ENCODE results near the gene MPP7. TPM values are rescaled to one million over a fixed set of nuclear protein-coding genes. Genes with fewer than 3 reads are reported as not detected.

MPP7 gene
- total and polyA plus RNA-seq, 12 donors: 1.7 to 12.0 (median 5.9) TPM

GRCh38 chr10:28253169-28253785 is 49.6 kb downstream of the MPP7 start:
- intact Hi-C loops (cut with DNase I): loop anchor here in 1 of 2 donors (2.0 kb wide), 1 partner anchor 128 kb away; no protein-coding TSS in a partner anchor
- Histone ChIP-seq H3K9me3 (replicated peaks in 1 of 3) (no peaks in the 10 kb centered on the region), H3K27ac (no peak overlapping the region), H3K27me3 (no peaks in the 10 kb centered on the region), H3K4me1 (replicated peaks in 1 of 2) (peaks cover 0 to 10% of the 10 kb centered on the region in 2 donors), H3K36me3 (replicated peaks in 1 of 2) (no peaks in the 10 kb centered on the region), H3K4me3 (no peak overlapping the region)
- no peak for TF ChIP-seq CTCF (IDR thresholded peaks at IDR 0.05)
- no peak for TF ChIP-seq POLR2A (IDR thresholded peaks at IDR 0.05)
- 79 to 90% (median 85%) methylated on average over 11 of the region's 11 CpGs for WGBS, 4 donors
- no peak for DNase-seq

Small RNAs within 50 kb of the gene (microRNA-seq; reads per million reads assigned to microRNA genes)
- 0 reads per million in 3 donors for gene MIR8086

Small RNAs within 50 kb of the gene (small RNA-seq; reads per million reads assigned to genes)
- 0 reads per million in 2 donors for gene MIR8086

Other genes starting within 250 kb of the MPP7 start
- 100 to 1,000 TPM in 5 of 9 donors, 10 to 100 TPM in 4; 82.6 to 131 (median 111) TPM for gene WAC, start 230.1 kb upstream of the MPP7 start, total RNA-seq
- 100 to 1,000 TPM in 1 of 3 donors, 10 to 100 TPM in 2; 23.6 to 143 (median 28.5) TPM for gene WAC, start 230.1 kb upstream of the MPP7 start, polyA plus RNA-seq